ENCODE measurements around the gene PEX11B.

The PEX11B gene

DNA sequence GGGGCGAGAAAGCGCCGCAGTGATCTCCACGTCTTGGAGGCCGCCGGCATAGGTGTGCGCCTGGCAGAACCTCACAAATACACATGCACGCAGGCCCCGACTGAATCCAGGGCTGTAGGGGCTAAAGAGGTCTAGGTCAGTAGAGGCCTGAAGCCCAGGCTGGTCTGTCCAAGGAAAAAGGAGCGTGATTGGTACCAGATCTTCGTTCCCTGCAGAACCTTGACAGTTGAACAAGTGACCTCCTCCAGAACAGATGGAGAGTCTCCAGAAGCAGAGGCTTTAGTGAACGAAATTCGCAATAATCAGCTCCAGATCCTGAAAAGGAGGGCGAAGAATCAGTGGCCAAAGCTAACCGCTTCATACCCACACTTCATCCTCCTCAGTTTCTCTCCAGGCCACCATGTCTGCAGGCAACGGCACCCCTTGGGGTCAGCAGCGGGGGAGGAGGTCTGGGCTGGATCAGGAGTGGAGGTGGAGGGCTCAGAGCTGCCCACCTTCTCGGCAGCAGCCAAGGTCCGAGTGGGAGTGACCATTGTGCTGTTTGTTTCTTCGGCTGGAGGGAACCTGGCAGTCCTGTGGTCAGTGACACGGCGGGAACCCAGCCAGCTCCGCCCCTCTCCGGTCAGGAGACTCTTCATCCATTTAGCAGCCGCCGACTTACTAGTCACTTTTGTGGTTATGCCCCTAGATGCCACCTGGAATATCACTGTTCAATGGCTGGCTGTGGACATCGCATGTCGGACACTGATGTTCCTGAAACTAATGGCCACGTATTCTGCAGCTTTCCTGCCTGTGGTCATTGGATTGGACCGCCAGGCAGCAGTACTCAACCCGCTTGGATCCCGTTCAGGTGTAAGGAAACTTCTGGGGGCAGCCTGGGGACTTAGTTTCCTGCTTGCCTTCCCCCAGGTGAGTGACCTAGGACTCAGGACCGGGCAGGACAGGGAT, 749 bp upstream of the PEX11B start:
- peak overlapping the region; percentile 78 for H3K9ac ChIP-seq (ENCODE audit: low read depth, low read length)
- ATAC-seq (ENCODE audit: insufficient read depth, low read depth), result peak; percentile 20
- H3K4me3 ChIP-seq (ENCODE audit: low read depth in 1 of 2, low read length in 2 of 2), result peak overlapping the region; percentile 67 to 94; a peak in 3 of 4 replicates
- H2AFZ ChIP-seq (ENCODE audit: low read depth, low read length), result peak overlapping the region; percentile 94
- no peak for TF ChIP-seq EZH2 (IDR thresholded peaks at IDR 0.05; ENCODE audit: borderline replicate concordance, low read depth, low read length, severe bottlenecking)
- TF ChIP-seq, protein P1, sequence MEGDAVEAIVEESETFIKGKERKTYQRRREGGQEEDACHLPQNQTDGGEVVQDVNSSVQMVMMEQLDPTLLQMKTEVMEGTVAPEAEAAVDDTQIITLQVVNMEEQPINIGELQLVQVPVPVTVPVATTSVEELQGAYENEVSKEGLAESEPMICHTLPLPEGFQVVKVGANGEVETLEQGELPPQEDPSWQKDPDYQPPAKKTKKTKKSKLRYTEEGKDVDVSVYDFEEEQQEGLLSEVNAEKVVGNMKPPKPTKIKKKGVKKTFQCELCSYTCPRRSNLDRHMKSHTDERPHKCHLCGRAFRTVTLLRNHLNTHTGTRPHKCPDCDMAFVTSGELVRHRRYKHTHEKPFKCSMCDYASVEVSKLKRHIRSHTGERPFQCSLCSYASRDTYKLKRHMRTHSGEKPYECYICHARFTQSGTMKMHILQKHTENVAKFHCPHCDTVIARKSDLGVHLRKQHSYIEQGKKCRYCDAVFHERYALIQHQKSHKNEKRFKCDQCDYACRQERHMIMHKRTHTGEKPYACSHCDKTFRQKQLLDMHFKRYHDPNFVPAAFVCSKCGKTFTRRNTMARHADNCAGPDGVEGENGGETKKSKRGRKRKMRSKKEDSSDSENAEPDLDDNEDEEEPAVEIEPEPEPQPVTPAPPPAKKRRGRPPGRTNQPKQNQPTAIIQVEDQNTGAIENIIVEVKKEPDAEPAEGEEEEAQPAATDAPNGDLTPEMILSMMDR (IDR thresholded peaks at IDR 0.05; ENCODE audit: borderline replicate concordance, extremely low read depth, low read length, poor library complexity, severe bottlenecking), result no peak
- peaks cover 19% of the 10 kb centered on the region; the same call in 1 of the 2 replicates for H3K36me3 ChIP-seq (ENCODE audit: insufficient read depth, low read length)
- H3K9me3 ChIP-seq (ENCODE audit: insufficient read depth, low read length, severe bottlenecking), result no peaks in the 10 kb centered on the region
- H3K4me1 ChIP-seq (ENCODE audit: insufficient read depth, low read length), result peaks cover 34% of the 10 kb centered on the region
- H3K27me3 ChIP-seq (ENCODE audit: insufficient read depth, low read length, poor library complexity), result no peaks in the 10 kb centered on the region
- H3K27ac ChIP-seq (ENCODE audit: low read length), result peak overlapping the region; percentile 84
- peaks cover 12% of the 10 kb centered on the region for H3K79me2 ChIP-seq (ENCODE audit: insufficient read depth, low read length)
- H4K20me1 ChIP-seq (ENCODE audit: insufficient read depth, low read length), result no peaks in the 10 kb centered on the region
- H3K4me2 ChIP-seq (ENCODE audit: insufficient read depth, low read length), result peak overlapping the region; percentile 87
- no peak for DNase-seq

DNA sequence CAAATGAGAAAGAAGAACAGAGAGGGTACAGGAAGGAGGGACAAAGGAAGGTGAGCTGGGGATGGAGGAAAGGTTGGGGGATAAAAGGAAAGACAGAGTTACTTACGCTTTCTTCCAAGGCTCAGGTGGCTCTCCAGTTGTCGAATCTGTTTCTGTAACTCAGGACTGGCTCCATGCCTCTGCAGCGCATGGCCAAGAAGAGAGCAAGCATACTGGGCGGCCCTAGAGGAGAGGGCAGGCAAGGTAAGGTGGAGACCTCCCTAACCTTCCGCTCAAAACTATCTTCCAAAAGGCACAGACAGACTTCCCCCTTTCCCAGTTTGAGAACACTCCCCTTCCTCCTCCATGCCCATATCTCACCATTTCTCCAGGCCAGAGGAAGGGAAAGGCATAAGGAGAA, 922 bp downstream of the PEX11B start:
- Histone ChIP-seq H3K79me2 (ENCODE audit: insufficient read depth, low read length) (peaks cover 12% of the 10 kb centered on the region), H3K4me1 (ENCODE audit: insufficient read depth, low read length) (peaks cover 34% of the 10 kb centered on the region), H3K9me3 (ENCODE audit: insufficient read depth, low read length, severe bottlenecking) (no peaks in the 10 kb centered on the region), H3K4me2 (ENCODE audit: insufficient read depth, low read length) (peak overlapping the region; percentile 87), H3K36me3 (ENCODE audit: insufficient read depth, low read length) (peaks cover 11% of the 10 kb centered on the region; the same call in 1 of the 2 replicates), H2AFZ (ENCODE audit: low read depth, low read length) (peak overlapping the region; percentile 94), H4K20me1 (ENCODE audit: insufficient read depth, low read length) (no peaks in the 10 kb centered on the region), H3K27me3 (ENCODE audit: insufficient read depth, low read length, poor library complexity) (no peaks in the 10 kb centered on the region), H3K4me3 (ENCODE audit: low read depth in 1 of 2, low read length in 2 of 2) (peak overlapping the region; percentile 67 to 94; a peak in 3 of 4 replicates), H3K27ac (ENCODE audit: low read length) (peak overlapping the region; percentile 84), H3K9ac (ENCODE audit: low read depth, low read length) (peak overlapping the region; percentile 78)
- ATAC-seq (ENCODE audit: insufficient read depth, low read depth) (no peak), DNase-seq (no peak)
- TF ChIP-seq, protein P1 (IDR thresholded peaks at IDR 0.05; ENCODE audit: borderline replicate concordance, extremely low read depth, low read length, poor library complexity, severe bottlenecking), result no peak
- TF ChIP-seq EZH2 (IDR thresholded peaks at IDR 0.05; ENCODE audit: borderline replicate concordance, low read depth, low read length, severe bottlenecking), result no peak

DNA sequence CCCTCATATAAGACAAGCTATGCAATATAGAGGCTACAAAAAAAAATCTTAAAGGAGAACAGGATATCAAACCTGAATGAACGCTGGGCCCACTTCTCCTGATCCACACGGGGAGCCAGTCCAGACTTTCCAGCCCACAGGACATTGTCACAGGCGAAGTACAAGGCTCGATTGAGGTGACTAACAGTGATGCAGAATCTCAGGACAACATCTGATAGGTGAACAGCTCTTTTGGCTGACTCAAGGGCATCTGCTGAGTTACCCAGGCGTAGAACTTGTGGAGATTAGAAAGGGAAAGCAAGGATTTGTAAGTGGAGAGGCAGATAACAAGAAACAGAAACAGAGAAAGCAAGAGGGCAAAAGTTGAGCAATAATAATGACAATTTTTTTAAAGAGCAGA, 1.8 kb downstream of the PEX11B start:
- no peak overlapping the region for H3K4me3 ChIP-seq (ENCODE audit: low read depth in 1 of 2, low read length in 2 of 2)
- peak overlapping the region; percentile 87; the same call in 1 of the 2 replicates for H3K4me2 ChIP-seq (ENCODE audit: insufficient read depth, low read length)
- DNase-seq (no peak), ATAC-seq (ENCODE audit: insufficient read depth, low read depth) (no peak)
- TF ChIP-seq EZH2 (IDR thresholded peaks at IDR 0.05; ENCODE audit: borderline replicate concordance, low read depth, low read length, severe bottlenecking), result no peak
- TF ChIP-seq, protein P1 (IDR thresholded peaks at IDR 0.05; ENCODE audit: borderline replicate concordance, extremely low read depth, low read length, poor library complexity, severe bottlenecking), result no peak
- peaks cover 34% of the 10 kb centered on the region for H3K4me1 ChIP-seq (ENCODE audit: insufficient read depth, low read length)
- H3K9ac ChIP-seq (ENCODE audit: low read depth, low read length), result no peak overlapping the region
- no peaks in the 10 kb centered on the region for H3K9me3 ChIP-seq (ENCODE audit: insufficient read depth, low read length, severe bottlenecking)
- H3K27ac ChIP-seq (ENCODE audit: low read length), result no peak overlapping the region
- no peak overlapping the region for H2AFZ ChIP-seq (ENCODE audit: low read depth, low read length)
- H4K20me1 ChIP-seq (ENCODE audit: insufficient read depth, low read length), result no peaks in the 10 kb centered on the region
- H3K36me3 ChIP-seq (ENCODE audit: insufficient read depth, low read length), result peaks cover 19% of the 10 kb centered on the region
- no peaks in the 10 kb centered on the region for H3K27me3 ChIP-seq (ENCODE audit: insufficient read depth, low read length, poor library complexity)
- peaks cover 12% of the 10 kb centered on the region for H3K79me2 ChIP-seq (ENCODE audit: insufficient read depth, low read length)

All from DND-41 (cell line).